A673 (cell line): ENCODE data around the gene SCART1. TPM values are rescaled to one million over a fixed set of nuclear protein-coding genes. Genes with fewer than 3 reads are reported as not detected.
"Not testable (repeated sequence)": the region's sequence is repeated elsewhere in the genome, so short reads cannot be mapped to it uniquely, and the experiment has no call there.

ENCODE experiments used
- BruUV-seq: library from RNA; stranded (reverse); fragments of 400-500 nt; replicated peaks from 2 replicates; lab custom pipeline; 2021; lab: Mats Ljungman, UMichigan
- CTCF ChIA-PET: fragments of 300-600 bp; sonication (Branson Sonifier 250); formaldehyde crosslinking; loops from one replicate; lab custom pipeline; 2022; ENCODE audit warnings: antibody characterized with exemption; lab: Charles Lee
- POLR2A ChIA-PET: fragments of 300-600 bp; sonication (Branson Sonifier 250); formaldehyde crosslinking; loops from one replicate; lab custom pipeline; 2022; ENCODE audit warnings: antibody characterized with exemption; ENCODE audit not compliant: low non-redundant PET; lab: Charles Lee
- DNase-seq: peaks from one replicate; pipeline ENCODE4 v3.0.0-alpha.2; 2015; ENCODE audit warnings: low spot score
- H3K27ac ChIP-seq: fragments of 200-600 bp; sonication (generic); 2 replicates; pipeline ENCODE4 v1.5.1; 2016; ENCODE audit warnings: mixed run types, low read depth, mild to moderate bottlenecking, mixed read lengths, antibody characterized with exemption, low read length; ENCODE audit not compliant: poor library complexity, severe bottlenecking
- H3K27me3 ChIP-seq: fragments of 200-600 bp; sonication (generic); replicated peaks from 2 replicates; pipeline ENCODE4 v1.6.1; 2017; ENCODE audit warnings: mixed run types, low read depth, mild to moderate bottlenecking, mixed read lengths, antibody characterized with exemption, low read length; ENCODE audit not compliant: insufficient read depth, poor library complexity
- H3K36me3 ChIP-seq: fragments of 200-600 bp; sonication (generic); 2 replicates; pipeline ENCODE4 v1.6.1; 2016; ENCODE audit warnings: mixed run types, mild to moderate bottlenecking, mixed read lengths, antibody characterized with exemption, low read length; ENCODE audit not compliant: insufficient read depth, poor library complexity, severe bottlenecking
- H3K4me1 ChIP-seq: fragments of 200-600 bp; sonication (generic); 2 replicates; pipeline ENCODE4 v1.6.1; 2017; ENCODE audit warnings: mixed run types, mild to moderate bottlenecking, mixed read lengths, antibody characterized with exemption, low read length; ENCODE audit not compliant: insufficient read depth, poor library complexity, severe bottlenecking
- H3K4me3 ChIP-seq: fragments of 200-600 bp; sonication (generic); 2 replicates; pipeline ENCODE4 v1.5.1; 2016; ENCODE audit warnings: low read depth, mixed run types, mild to moderate bottlenecking, mixed read lengths, low read length; ENCODE audit not compliant: poor library complexity, severe bottlenecking
- H3K9me3 ChIP-seq: fragments of 200-600 bp; sonication (generic); 2 replicates; pipeline ENCODE4 v1.6.1; 2016; ENCODE audit warnings: mixed run types, low read depth, mild to moderate bottlenecking, mixed read lengths, antibody characterized with exemption, low read length; ENCODE audit not compliant: poor library complexity, severe bottlenecking
- CTCF ChIP-seq: fragments of 300-800, 200-600 bp; sonication (generic); conservative IDR thresholded peaks from 2 replicates; pipeline ENCODE4 v1.5.1; 2017; ENCODE audit warnings: low read depth, mild to moderate bottlenecking, antibody characterized with exemption, low read length, moderate library complexity, mixed read lengths
- EZH2 ChIP-seq: fragments of 200-600 bp; sonication (generic); IDR thresholded peaks from 2 replicates; pipeline ENCODE4 v1.6.1; 2017; ENCODE audit warnings: borderline replicate concordance, low read depth, mild to moderate bottlenecking, mixed read lengths, antibody characterized with exemption, low read length; ENCODE audit not compliant: poor library complexity, severe bottlenecking
- intact Hi-C: fragments of 100-400 bp; cut with micrococcal nuclease; formaldehyde crosslinking; loops from one replicate; pipeline ENCODE4 v1.10.0; 2022; ENCODE audit not compliant: unreplicated experiment
- total RNA-seq: library from RNA; stranded (reverse); gene quantifications from 2 replicates; pipeline ENCODE4 v1.2.3, GENCODE V29; 2021

SCART1 gene
- total RNA-seq, 1 experiment from 2014 or later: 1.8 TPM

- CTCF ChIA-PET: no interaction called here
Measured at GRCh38 chr10:133422807-133423771, 30.7 kb upstream of the SCART1 start.

GRCh38 chr10:133424102-133424501 is 29.6 kb upstream of the SCART1 start:
- CTCF ChIA-PET, H3K4me3 ChIP-seq, DNase-seq, BruUV-seq, H3K27me3 ChIP-seq, POLR2A ChIA-PET, intact Hi-C loops, H3K9me3 ChIP-seq, H3K36me3 ChIP-seq, H3K4me1 ChIP-seq, H3K27ac ChIP-seq: not testable (repeated sequence)

More at GRCh38 chr10:133422807-133423771, 30.7 kb upstream of the SCART1 start:
- intact Hi-C loops: no loop called here
- TF ChIP-seq EZH2 (no peak), CTCF (no peak)
- no peak overlapping the region for H3K27ac ChIP-seq
- H3K9me3 ChIP-seq: no peaks in the 10 kb centered on the region
- POLR2A ChIA-PET: no interaction called here
- no peaks in the 10 kb centered on the region for H3K27me3 ChIP-seq
- no TSS peak for BruUV-seq
- no peak for DNase-seq
- no peaks in the 10 kb centered on the region for H3K4me1 ChIP-seq
- no peak overlapping the region for H3K4me3 ChIP-seq
- no peaks in the 10 kb centered on the region for H3K36me3 ChIP-seq

- POLR2A ChIA-PET, intact Hi-C loops, H3K27me3 ChIP-seq, DNase-seq, CTCF ChIA-PET, BruUV-seq, H3K4me1 ChIP-seq, H3K36me3 ChIP-seq, H3K4me3 ChIP-seq, H3K27ac ChIP-seq, H3K9me3 ChIP-seq: not testable (repeated sequence)
Measured at GRCh38 chr10:133424601-133425000, 29.1 kb upstream of the SCART1 start, which contains the start of gene SPRN. Gene SPRN, minus strand, starts transcription at chr10:133424625. Its CDS starts 944 bp downstream, at chr10:133423681.

GRCh38 chr10:133429571-133429970 is 24.2 kb upstream of the SCART1 start:
- BruUV-seq, intact Hi-C loops, H3K4me1 ChIP-seq, CTCF ChIA-PET, DNase-seq, H3K4me3 ChIP-seq, POLR2A ChIA-PET, H3K9me3 ChIP-seq, H3K27ac ChIP-seq, H3K27me3 ChIP-seq, H3K36me3 ChIP-seq: not testable (repeated sequence)

GRCh38 chr10:133431888-133432613 is 21.7 kb upstream of the SCART1 start:
- H3K36me3 ChIP-seq, H3K27ac ChIP-seq, CTCF ChIA-PET, H3K9me3 ChIP-seq, H3K27me3 ChIP-seq, H3K4me3 ChIP-seq, H3K4me1 ChIP-seq, POLR2A ChIA-PET, DNase-seq, BruUV-seq, intact Hi-C loops: not testable (repeated sequence)

GRCh38 chr10:133432789-133433188 is 21.0 kb upstream of the SCART1 start:
- H3K4me1 ChIP-seq, H3K36me3 ChIP-seq, POLR2A ChIA-PET, H3K4me3 ChIP-seq, H3K9me3 ChIP-seq, CTCF ChIA-PET, H3K27me3 ChIP-seq, intact Hi-C loops, H3K27ac ChIP-seq, DNase-seq, BruUV-seq: not testable (repeated sequence)
